HFFc6 (cell line): ENCODE results near the gene DBH. TPM values are rescaled to one million over a fixed set of nuclear protein-coding genes. Genes with fewer than 3 reads are reported as not detected.

Source experiments
- DNase-seq: peaks from one replicate; pipeline ENCODE4 v3.0.0-alpha.2; 2018
- H3K27ac Mint-ChIP-seq: 2 replicates; pipeline ENCODE4 v1.8.0; 2020; ENCODE audit warnings: mild to moderate bottlenecking, mixed read lengths
- H3K27me3 Mint-ChIP-seq: 2 replicates; pipeline ENCODE4 v1.8.0; 2021; ENCODE audit warnings: mild to moderate bottlenecking, moderate library complexity, mixed read lengths; ENCODE audit not compliant: insufficient read depth
- H3K36me3 Mint-ChIP-seq: 2 replicates; pipeline ENCODE4 v1.8.0; 2021; ENCODE audit warnings: low read depth, mixed read lengths
- H3K4me1 Mint-ChIP-seq: 2 replicates; pipeline ENCODE4 v1.8.0; 2020; ENCODE audit warnings: low read depth, mixed read lengths
- H3K4me3 Mint-ChIP-seq: 2 replicates; pipeline ENCODE4 v1.8.0; 2020; ENCODE audit warnings: mild to moderate bottlenecking, moderate library complexity, mixed read lengths
- H3K9me3 Mint-ChIP-seq: 2 replicates; pipeline ENCODE4 v1.8.0; 2020; ENCODE audit warnings: mild to moderate bottlenecking, mixed read lengths
- CTCF ChIP-seq: fragments of 200-600 bp; sonication (generic); IDR thresholded peaks from 2 replicates; pipeline ENCODE4 v1.5.0; 2021; ENCODE audit warnings: antibody characterized with exemption, mild to moderate bottlenecking
- total RNA-seq, 6 experiments: library from RNA; stranded (reverse); fragmentation: NEBNext Ultra II Directional; extraction: Animal tissue kit (Norgen Biotek cat#: 25700); gene quantifications; 2 replicates in 1 of 6; 3 replicates in 5 of 6; pipeline ENCODE4 v1.2.3, GENCODE V29; 2021

The DBH gene
- total RNA-seq, 6 experiments from 2014 or later, result not detected

GRCh38 chr9:133591116-133591910 is 44.9 kb upstream of the DBH start:
- Mint-ChIP-seq H3K27ac (no peak overlapping the region), H3K9me3 (peaks cover 7% of the 10 kb centered on the region)

GRCh38 chr9:133591985-133592384 is 44.2 kb upstream of the DBH start:
- Mint-ChIP-seq H3K9me3 (peaks cover 14% of the 10 kb centered on the region), H3K36me3 (peaks cover 3% of the 10 kb centered on the region), H3K27me3 (peaks cover 17% of the 10 kb centered on the region), H3K4me1 (no peaks in the 10 kb centered on the region), H3K27ac (no peak overlapping the region), H3K4me3 (no peak overlapping the region)
- DNase-seq, result no peak
- TF ChIP-seq CTCF, result no peak

More at GRCh38 chr9:133591116-133591910, 44.9 kb upstream of the DBH start:
- H3K36me3 Mint-ChIP-seq, result no peaks in the 10 kb centered on the region; the same call in 1 of the 2 replicates
- H3K4me3 Mint-ChIP-seq, result no peak overlapping the region
- DNase-seq, result no peak
- H3K27me3 Mint-ChIP-seq, result peaks cover 19% of the 10 kb centered on the region
- H3K4me1 Mint-ChIP-seq, result no peaks in the 10 kb centered on the region
- TF ChIP-seq CTCF, result no peak

GRCh38 chr9:133592731-133593409 is 43.3 kb upstream of the DBH start:
- Mint-ChIP-seq H3K36me3 (peaks cover 12% of the 10 kb centered on the region), H3K9me3 (peaks cover 23% of the 10 kb centered on the region), H3K27me3 (peaks cover 15% of the 10 kb centered on the region), H3K4me1 (no peaks in the 10 kb centered on the region), H3K27ac (no peak overlapping the region), H3K4me3 (no peak overlapping the region)
- TF ChIP-seq CTCF, result peak; percentile 56
- no peak for DNase-seq

GRCh38 chr9:133593587-133594253 is 42.4 kb upstream of the DBH start:
- no peak overlapping the region for H3K4me3 Mint-ChIP-seq
- no peak for DNase-seq
- no peak overlapping the region for H3K27ac Mint-ChIP-seq
- peaks cover 15% of the 10 kb centered on the region for H3K36me3 Mint-ChIP-seq
- peaks cover 16% of the 10 kb centered on the region for H3K27me3 Mint-ChIP-seq
- H3K4me1 Mint-ChIP-seq, result no peaks in the 10 kb centered on the region
- H3K9me3 Mint-ChIP-seq, result peaks cover 22% of the 10 kb centered on the region
- no peak for TF ChIP-seq CTCF

- H3K27me3 Mint-ChIP-seq, result peaks cover 16% of the 10 kb centered on the region
- no peak overlapping the region for H3K27ac Mint-ChIP-seq
- H3K9me3 Mint-ChIP-seq, result peaks cover 22% of the 10 kb centered on the region
Measured at GRCh38 chr9:133594310-133594709, 41.9 kb upstream of the DBH start.

More at GRCh38 chr9:133594310-133594709, 41.9 kb upstream of the DBH start:
- H3K4me1 Mint-ChIP-seq, result no peaks in the 10 kb centered on the region
- peaks cover 15% of the 10 kb centered on the region for H3K36me3 Mint-ChIP-seq
- no peak for DNase-seq
- 0 out of 2 replicates have a peak, but pooled peaks have one; percentile 9 for TF ChIP-seq CTCF
- no peak overlapping the region for H3K4me3 Mint-ChIP-seq
